Mesenchymal stem cell (in vitro differentiated cells and primary cell): ENCODE measurements around the gene TASL.

ENCODE experiments used
- DNase-seq: peaks from one replicate; pipeline ENCODE4 v3.0.0-alpha.2; 2013
- H2AFZ ChIP-seq: one replicate; pipeline ENCODE4 v1.6.1; 2013; ENCODE audit warnings: low read depth, mild to moderate bottlenecking, control low read depth, inconsistent platforms, low read length, moderate library complexity
- H2AK5ac ChIP-seq: 2 replicates; pipeline ENCODE4 v1.6.1; 2013; ENCODE audit warnings: low read length, moderate library complexity, mild to moderate bottlenecking, inconsistent platforms; ENCODE audit not compliant: severe bottlenecking
- H2BK120ac ChIP-seq: one replicate; pipeline ENCODE4 v1.6.1; 2013; ENCODE audit warnings: low read depth, mild to moderate bottlenecking, inconsistent platforms, low read length, moderate library complexity
- H2BK12ac ChIP-seq, 2 experiments: one replicate each; pipeline ENCODE4 v1.6.1; 2013; ENCODE audit warnings: inconsistent platforms in 2 of 2, low read length in 2 of 2, mild to moderate bottlenecking in 2 of 2, moderate library complexity in 2 of 2, control low read depth in 1 of 2
- H2BK15ac ChIP-seq: one replicate; pipeline ENCODE4 v1.6.1; 2013; ENCODE audit warnings: mild to moderate bottlenecking, low read depth, inconsistent platforms; ENCODE audit not compliant: poor library complexity, severe bottlenecking
- H2BK5ac ChIP-seq: 2 replicates; pipeline ENCODE4 v1.6.1; 2013; ENCODE audit warnings: low read depth, mild to moderate bottlenecking, low read length, control low read depth, inconsistent platforms; ENCODE audit not compliant: poor library complexity, severe bottlenecking
- H3K14ac ChIP-seq, 2 experiments: one replicate each; pipeline ENCODE4 v1.6.1; 2013; ENCODE audit warnings: inconsistent platforms in 2 of 2, low read length in 2 of 2, control low read depth in 1 of 2, mild to moderate bottlenecking in 1 of 2, moderate library complexity in 1 of 2
- H3K18ac ChIP-seq, 2 experiments: one replicate each; pipeline ENCODE4 v1.6.1; 2013; ENCODE audit warnings: inconsistent platforms in 2 of 2, low read length in 2 of 2, control low read depth in 1 of 2, low read depth in 1 of 2, mild to moderate bottlenecking in 1 of 2
- H3K23ac ChIP-seq, 2 experiments: one replicate each; pipeline ENCODE4 v1.6.1; 2013; ENCODE audit warnings: inconsistent platforms in 2 of 2, low read length in 2 of 2, mild to moderate bottlenecking in 2 of 2, moderate library complexity in 2 of 2, control low read depth in 1 of 2
- H3K27ac ChIP-seq: 2 replicates; pipeline ENCODE4 v1.5.1; 2013; ENCODE audit warnings: mild to moderate bottlenecking, moderate library complexity, low read length, control low read depth, inconsistent platforms; ENCODE audit not compliant: poor library complexity, severe bottlenecking
- H3K27me3 ChIP-seq, 2 experiments: 2 replicates each; pipeline versions ENCODE4 v1.6.1 to v1.7.0; 2013; ENCODE audit warnings: low read length in 2 of 2, mild to moderate bottlenecking in 2 of 2, moderate library complexity in 2 of 2, control low read depth in 1 of 2, inconsistent platforms in 1 of 2; ENCODE audit not compliant: control insufficient read depth in 1 of 2, insufficient read depth in 1 of 2
- H3K36me3 ChIP-seq, 2 experiments: 2 replicates each; pipeline versions ENCODE4 v1.6.1 to v1.7.0; 2013; ENCODE audit warnings: low read length in 2 of 2, control low read depth in 1 of 2, inconsistent platforms in 1 of 2, low read depth in 1 of 2, mild to moderate bottlenecking in 1 of 2; ENCODE audit not compliant: insufficient read depth in 2 of 2, control insufficient read depth in 1 of 2
- H3K4ac ChIP-seq, 2 experiments: one replicate each; pipeline ENCODE4 v1.6.1; 2013; ENCODE audit warnings: inconsistent platforms in 2 of 2, low read length in 2 of 2, mild to moderate bottlenecking in 2 of 2, moderate library complexity in 2 of 2, control low read depth in 1 of 2, low read depth in 1 of 2
- H3K4me1 ChIP-seq: 2 replicates; pipeline ENCODE4 v1.6.1; 2013; ENCODE audit warnings: low read depth, low read length, control low read depth; ENCODE audit not compliant: control insufficient read depth, insufficient read depth
- H3K4me2 ChIP-seq: 2 replicates; pipeline ENCODE4 v1.6.1; 2013; ENCODE audit warnings: low read length, mild to moderate bottlenecking, inconsistent platforms; ENCODE audit not compliant: poor library complexity, severe bottlenecking
- H3K4me3 ChIP-seq, 2 experiments: 2 replicates each; pipeline versions ENCODE4 v1.5.1 to v1.7.0; 2013; ENCODE audit warnings: low read length in 2 of 2, mild to moderate bottlenecking in 2 of 2, control low read depth in 1 of 2, low read depth in 1 of 2; ENCODE audit not compliant: insufficient read depth in 1 of 2
- H3K79me1 ChIP-seq: replicated peaks from 2 replicates; pipeline ENCODE4 v1.6.1; 2013; ENCODE audit warnings: mild to moderate bottlenecking, control low read depth, low read length, inconsistent platforms; ENCODE audit not compliant: poor library complexity, severe bottlenecking
- H3K9ac ChIP-seq: 2 replicates; pipeline ENCODE4 v1.7.0; 2013; ENCODE audit warnings: mild to moderate bottlenecking, low read length, moderate library complexity
- H3K9me3 ChIP-seq: 2 replicates; pipeline ENCODE4 v1.7.0; 2013; ENCODE audit warnings: mild to moderate bottlenecking, low read length; ENCODE audit not compliant: control insufficient read depth
- H4K8ac ChIP-seq: one replicate; pipeline ENCODE4 v1.6.1; 2013; ENCODE audit warnings: inconsistent platforms, mild to moderate bottlenecking, low read length, moderate library complexity
- H4K91ac ChIP-seq: one replicate; pipeline ENCODE4 v1.6.1; 2013; ENCODE audit warnings: mild to moderate bottlenecking, low read length, inconsistent platforms
- WGBS: methylation state at CpG from one replicate; pipeline ENCODE4 v1.1.7; 2013; ENCODE audit warnings: mixed read lengths; 5-methylcytosine and 5-hydroxymethylcytosine counted together

TASL gene

DNA sequence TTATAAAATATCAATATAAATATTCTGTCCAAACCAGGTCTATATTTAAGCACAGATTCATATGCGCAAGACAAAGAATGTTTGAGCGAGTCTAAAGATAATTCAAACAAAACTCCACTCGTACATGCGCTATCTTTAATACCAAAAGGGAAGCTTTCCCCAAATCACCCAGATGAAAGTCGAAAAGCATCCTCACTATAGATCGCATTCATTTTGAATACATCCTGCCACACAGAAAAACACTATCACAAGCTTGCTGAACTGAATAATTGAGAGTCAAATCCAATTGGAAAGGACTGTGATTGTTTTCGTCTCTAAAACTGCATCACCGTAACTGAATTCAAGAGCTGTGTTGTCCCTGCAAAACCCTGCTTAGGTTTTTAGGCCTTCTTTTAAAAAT lies 685 bp downstream of the TASL start:
- Histone ChIP-seq H3K9me3 (no peaks in the 10 kb centered on the region), H3K4ac (no peak overlapping the region), H4K8ac (no peak overlapping the region), H3K23ac (no peak overlapping the region), H3K79me1 (no peaks in the 10 kb centered on the region), H3K14ac (no peak overlapping the region), H3K36me3 (no peaks in the 10 kb centered on the region), H2AK5ac (no peak overlapping the region), H2BK15ac (no peak overlapping the region), H2BK12ac (no peak overlapping the region), H3K27me3 (peaks cover 0 to 2% of the 10 kb centered on the region in 2 experiments), H3K4me3 (no peak overlapping the region), H3K4me2 (no peak overlapping the region), H3K18ac (no peak overlapping the region), H3K9ac (no peak overlapping the region), H3K27ac (no peak overlapping the region), H4K91ac (no peak overlapping the region), H2BK120ac (no peak overlapping the region), H2AFZ (no peak overlapping the region), H3K4me1 (no peaks in the 10 kb centered on the region), H2BK5ac (no peak overlapping the region)
- 94% methylated on average over 6 of the region's 8 CpGs for WGBS
- DNase-seq, result no peak

- Histone ChIP-seq H4K8ac (no peak overlapping the region), H3K4ac (no peak overlapping the region), H3K23ac (no peak overlapping the region), H3K4me1 (peaks cover 2% of the 10 kb centered on the region), H3K27me3 (peaks cover 0 to 2% of the 10 kb centered on the region in 2 experiments), H2BK15ac (no peak overlapping the region), H2AFZ (no peak overlapping the region), H3K4me2 (no peak overlapping the region), H3K36me3 (no peaks in the 10 kb centered on the region), H2BK120ac (no peak overlapping the region), H2AK5ac (no peak overlapping the region), H3K9me3 (no peaks in the 10 kb centered on the region), H3K79me1 (no peaks in the 10 kb centered on the region), H3K14ac (no peak overlapping the region), H3K4me3 (no peak overlapping the region), H3K9ac (no peak overlapping the region), H4K91ac (no peak overlapping the region), H2BK5ac (no peak overlapping the region), H3K18ac (no peak overlapping the region), H3K27ac (peak overlapping the region; percentile 40), H2BK12ac (no peak overlapping the region)
- 100% methylated on average over 2 of the region's 3 CpGs for WGBS
- no peak for DNase-seq
Measured at GRCh38 chrX:30573125-30573524, 4.4 kb downstream of the TASL start.

- no peak overlapping the region for H2BK120ac ChIP-seq
- no peaks in the 10 kb centered on the region for H3K79me1 ChIP-seq
- H2BK15ac ChIP-seq, result no peak overlapping the region
- H3K4me1 ChIP-seq, result peaks cover 2% of the 10 kb centered on the region
- H3K36me3 ChIP-seq, result no peaks in the 10 kb centered on the region
- no peaks in the 10 kb centered on the region for H3K9me3 ChIP-seq
- no peak overlapping the region for H3K18ac ChIP-seq
- H3K4ac ChIP-seq, result no peak overlapping the region
- H3K23ac ChIP-seq, result no peak overlapping the region
- H4K8ac ChIP-seq, result no peak overlapping the region
- peak overlapping the region; percentile 75 for H3K27ac ChIP-seq
- H3K9ac ChIP-seq, result no peak overlapping the region
- H2AK5ac ChIP-seq, result no peak overlapping the region
- no peak overlapping the region for H2BK5ac ChIP-seq
- WGBS, result 80% methylated on average over 1 of the region's 4 CpGs
- H3K4me3 ChIP-seq, result no peak overlapping the region
- H2AFZ ChIP-seq, result no peak overlapping the region
- no peak for DNase-seq
- H2BK12ac ChIP-seq, result no peak overlapping the region
- no peak overlapping the region for H3K4me2 ChIP-seq
- no peak overlapping the region for H3K14ac ChIP-seq
- peaks cover 0 to 2% of the 10 kb centered on the region in 2 experiments for H3K27me3 ChIP-seq
- no peak overlapping the region for H4K91ac ChIP-seq
Measured at GRCh38 chrX:30572678-30573077, 4.9 kb downstream of the TASL start.

DNA sequence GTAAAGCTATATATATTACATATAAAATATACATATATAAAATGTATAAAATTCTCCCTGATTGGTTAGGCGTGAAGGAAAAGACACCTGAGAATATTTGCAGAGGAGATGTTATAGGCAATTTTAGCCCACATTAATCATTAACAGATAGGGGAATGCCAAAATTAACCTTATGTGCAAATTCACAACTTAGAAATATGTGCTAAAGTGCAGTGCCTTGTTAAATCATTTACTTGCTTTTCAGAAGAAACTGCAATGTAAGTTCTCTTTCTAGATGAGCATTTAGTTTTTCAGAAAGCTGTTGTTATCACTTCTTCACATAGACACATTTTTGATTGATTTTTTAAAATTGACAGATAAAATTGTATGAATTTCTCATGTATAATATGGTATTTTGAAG lies 5.6 kb downstream of the TASL start:
- no peak overlapping the region for H2AK5ac ChIP-seq

More for the DNA sequence above, 5.6 kb downstream of the TASL start:
- Histone ChIP-seq H3K9ac (no peak overlapping the region), H3K4me1 (peaks cover 2% of the 10 kb centered on the region), H2BK5ac (no peak overlapping the region), H3K4me2 (no peak overlapping the region), H3K36me3 (no peaks in the 10 kb centered on the region), H2BK12ac (no peak overlapping the region), H3K23ac (no peak overlapping the region), H3K9me3 (no peaks in the 10 kb centered on the region), H3K27me3 (peaks cover 0 to under 1% of the 10 kb centered on the region in 2 experiments), H2BK15ac (no peak overlapping the region), H3K18ac (no peak overlapping the region), H3K4me3 (no peak overlapping the region), H2BK120ac (no peak overlapping the region), H3K4ac (no peak overlapping the region), H3K79me1 (no peaks in the 10 kb centered on the region), H3K14ac (no peak overlapping the region), H2AFZ (no peak overlapping the region), H4K8ac (no peak overlapping the region), H3K27ac (no peak overlapping the region), H4K91ac (no peak overlapping the region)
- no peak for DNase-seq
- WGBS, result no CpG with 5 or more reads among the region's 1 CpG
